Karpas-422 (cell line): ENCODE measurements around the gene GPA33. TPM values are rescaled to one million over a fixed set of nuclear protein-coding genes. Genes with fewer than 3 reads are reported as not detected.

ENCODE experiments used
- DNase-seq: peaks from one replicate; pipeline ENCODE4 v3.0.0-alpha.2; 2015
- H2AFZ ChIP-seq: fragments of 200-600 bp; sonication (generic); 2 replicates; pipeline ENCODE4 v1.6.1; 2014; ENCODE audit warnings: antibody characterized with exemption, low read length, mixed read lengths
- H3K27ac ChIP-seq: fragments of 200-600 bp; sonication (generic); 2 replicates; pipeline ENCODE4 v1.5.1; 2014; ENCODE audit warnings: mild to moderate bottlenecking, low read length, moderate library complexity
- H3K27me3 ChIP-seq: fragments of 200-600 bp; sonication (generic); 2 replicates; pipeline ENCODE4 v1.6.1; 2014; ENCODE audit warnings: low read length, mixed read lengths
- H3K36me3 ChIP-seq: fragments of 200-600 bp; sonication (generic); 2 replicates; pipeline ENCODE4 v1.6.1; 2014; ENCODE audit warnings: low read length, mixed read lengths; ENCODE audit not compliant: insufficient read depth
- H3K4me1 ChIP-seq: fragments of 200-600 bp; sonication (generic); 2 replicates; pipeline ENCODE4 v1.6.1; 2014; ENCODE audit warnings: mild to moderate bottlenecking, low read length, mixed read lengths
- H3K4me2 ChIP-seq: fragments of 200-600 bp; sonication (generic); 2 replicates; pipeline ENCODE4 v1.6.1; 2014; ENCODE audit warnings: low read length, low read depth, mild to moderate bottlenecking; ENCODE audit not compliant: poor library complexity, severe bottlenecking
- H3K4me3 ChIP-seq: fragments of 200-600 bp; sonication (generic); 2 replicates; pipeline ENCODE4 v1.5.1; 2014; ENCODE audit warnings: mild to moderate bottlenecking, antibody characterized with exemption, low read length, mixed read lengths
- H3K79me2 ChIP-seq: fragments of 200-600 bp; sonication (generic); 2 replicates; pipeline ENCODE4 v1.6.1; 2014; ENCODE audit warnings: mild to moderate bottlenecking, low read length, mixed read lengths
- H3K9ac ChIP-seq: fragments of 200-600 bp; sonication (generic); 2 replicates; pipeline ENCODE4 v1.6.0; 2014; ENCODE audit warnings: low read length
- H3K9me2 ChIP-seq: fragments of 200-600 bp; sonication (generic), shearing (Covaris generic); replicated peaks from 2 replicates; pipeline ENCODE4 v1.6.0; 2014; ENCODE audit warnings: mild to moderate bottlenecking, low read length, moderate library complexity; ENCODE audit not compliant: insufficient read depth
- H3K9me3 ChIP-seq: fragments of 300-700, 200-600 bp; sonication (generic); 2 replicates; pipeline ENCODE4 v1.6.1; 2014; ENCODE audit warnings: low read length, mixed read lengths
- H4K20me1 ChIP-seq: fragments of 200-600 bp; sonication (generic); 2 replicates; pipeline ENCODE4 v1.6.1; 2014; ENCODE audit warnings: mild to moderate bottlenecking, antibody characterized with exemption, low read length, low read depth; ENCODE audit not compliant: insufficient read depth
- small RNA-seq: library from RNA; depleted of rRNA; stranded (forward); fragments of <200 nt; gene quantifications from one replicate; pipeline ENCODE3, GENCODE V24; 2014
- total RNA-seq: library from RNA; depleted of rRNA; stranded (reverse); fragments of >200 nt; shearing (Covaris generic); gene quantifications from 2 replicates; pipeline ENCODE4 v1.2.3, GENCODE V29; 2014; ENCODE audit warnings: low replicate concordance; rRNA removed

Gene GPA33
- total RNA-seq, 1 experiment from 2014 or later = not detected

DNA sequence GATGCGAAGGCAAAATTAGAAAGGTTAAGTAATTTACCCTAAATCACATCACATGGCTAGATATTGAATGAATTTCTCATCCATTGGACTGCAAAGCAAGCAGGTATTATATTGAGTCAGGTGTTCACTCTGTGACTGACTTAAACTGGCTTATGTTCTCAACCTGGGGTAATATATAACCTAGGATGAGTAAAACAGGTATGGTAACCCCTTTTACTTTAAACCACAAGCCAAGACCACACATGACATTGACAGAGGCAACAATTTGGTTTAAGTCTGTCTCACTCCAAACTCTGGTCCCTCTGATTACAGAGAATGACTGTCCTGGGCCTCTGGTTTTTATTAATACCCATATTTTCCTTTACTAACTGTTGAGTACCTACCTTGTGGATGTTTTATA is 67.8 kb downstream of the GPA33 start:
- no peaks in the 10 kb centered on the region for H3K9me2 ChIP-seq

DNA sequence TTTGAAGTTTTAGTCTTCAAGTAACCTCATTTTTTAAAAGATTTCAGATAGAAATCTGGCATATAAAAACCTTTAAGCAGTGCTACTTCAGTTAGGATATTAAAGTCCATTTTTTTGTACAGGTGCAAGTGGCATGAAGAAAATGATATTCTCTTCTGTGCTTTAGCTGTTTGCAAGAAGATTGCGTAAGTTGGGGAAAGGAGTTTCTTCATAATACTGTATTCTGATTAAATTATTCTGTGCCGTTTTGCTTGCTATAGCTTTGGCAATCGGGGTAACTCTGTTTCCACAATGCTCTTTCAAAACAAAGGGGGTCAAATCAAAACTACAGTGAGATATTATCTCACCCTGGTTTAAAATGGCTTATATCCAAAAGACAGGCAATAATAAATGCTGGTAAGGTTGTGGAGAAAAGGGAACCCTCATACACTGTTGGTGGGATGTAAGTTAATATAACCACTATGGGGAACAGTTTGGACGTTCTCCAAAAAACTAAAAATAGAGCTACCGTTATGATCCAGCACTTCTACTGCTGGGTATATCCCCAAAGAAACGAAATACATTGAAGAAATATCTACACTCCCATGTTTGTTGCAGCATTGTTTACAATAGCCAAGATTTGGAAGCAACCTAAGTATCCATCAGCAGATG is 74.0 kb downstream of the GPA33 start:
- H3K9me2 ChIP-seq = no peaks in the 10 kb centered on the region
- no peak overlapping the region for H3K4me2 ChIP-seq

More for the DNA sequence above, 67.8 kb downstream of the GPA33 start:
- Histone ChIP-seq H3K27me3 (no peaks in the 10 kb centered on the region; the same call in 1 of the 2 replicates), H3K4me3 (no peak overlapping the region), H3K79me2 (no peaks in the 10 kb centered on the region), H3K36me3 (no peaks in the 10 kb centered on the region), H3K27ac (no peak overlapping the region), H3K9ac (no peak overlapping the region), H3K4me2 (no peak overlapping the region), H3K4me1 (no peaks in the 10 kb centered on the region), H2AFZ (no peak overlapping the region), H3K9me3 (no peaks in the 10 kb centered on the region), H4K20me1 (no peaks in the 10 kb centered on the region)
- no peak for DNase-seq

DNA sequence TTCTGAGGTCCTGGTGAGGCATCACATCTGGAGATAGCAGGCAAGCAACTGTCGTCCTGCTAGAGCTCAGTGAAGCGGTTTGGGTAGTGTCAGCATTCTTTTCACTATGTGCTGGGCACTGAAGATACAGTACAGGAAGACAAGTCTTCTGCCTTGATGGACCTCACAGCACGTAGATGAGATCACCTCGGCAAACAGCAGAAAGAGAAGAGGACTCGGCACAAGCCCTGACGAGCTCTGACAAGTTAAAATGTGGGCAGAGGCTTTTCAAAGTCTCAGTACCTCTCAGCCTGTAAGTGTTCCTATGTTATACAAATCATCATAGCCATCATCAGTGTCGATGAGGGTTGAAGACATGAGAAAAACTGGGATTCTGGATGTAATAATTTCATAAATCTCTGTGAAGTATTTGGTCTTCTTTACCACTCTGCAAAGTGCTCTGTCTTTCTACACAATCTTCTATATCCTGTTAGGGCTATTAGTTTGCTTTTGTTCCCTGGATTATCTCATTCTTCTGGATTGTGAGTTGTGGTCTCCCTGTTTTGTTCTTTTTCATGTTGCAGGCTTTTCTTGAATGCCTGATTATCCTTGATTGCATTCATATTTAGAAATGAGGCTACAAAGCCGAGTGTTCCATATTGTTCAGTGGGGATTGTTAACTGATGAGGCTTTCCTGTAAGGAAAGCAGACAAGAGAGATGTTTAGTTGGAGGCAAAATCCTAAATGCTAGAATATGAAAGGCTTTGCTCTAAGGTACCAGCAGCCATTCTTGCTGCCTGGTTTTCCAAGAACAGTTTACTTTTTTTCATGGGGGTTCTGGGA is 76.9 kb downstream of the GPA33 start:
- Histone ChIP-seq H3K27ac (no peak overlapping the region), H3K4me3 (no peak overlapping the region), H2AFZ (no peak overlapping the region), H3K27me3 (no peaks in the 10 kb centered on the region), H3K9me3 (no peaks in the 10 kb centered on the region), H4K20me1 (no peaks in the 10 kb centered on the region), H3K9me2 (no peaks in the 10 kb centered on the region), H3K4me2 (no peak overlapping the region), H3K9ac (no peak overlapping the region), H3K79me2 (no peaks in the 10 kb centered on the region), H3K36me3 (no peaks in the 10 kb centered on the region), H3K4me1 (no peaks in the 10 kb centered on the region)
- no peak for DNase-seq

More for the DNA sequence above, 74.0 kb downstream of the GPA33 start:
- H3K79me2 ChIP-seq = no peaks in the 10 kb centered on the region
- H3K9me3 ChIP-seq = no peaks in the 10 kb centered on the region
- H3K27me3 ChIP-seq = no peaks in the 10 kb centered on the region
- H3K4me3 ChIP-seq = no peak overlapping the region
- no peak overlapping the region for H3K9ac ChIP-seq
- H3K27ac ChIP-seq = no peak overlapping the region
- no peak for DNase-seq
- H3K4me1 ChIP-seq = no peaks in the 10 kb centered on the region
- no peak overlapping the region for H2AFZ ChIP-seq
- no peaks in the 10 kb centered on the region for H4K20me1 ChIP-seq
- no peaks in the 10 kb centered on the region for H3K36me3 ChIP-seq

DNA sequence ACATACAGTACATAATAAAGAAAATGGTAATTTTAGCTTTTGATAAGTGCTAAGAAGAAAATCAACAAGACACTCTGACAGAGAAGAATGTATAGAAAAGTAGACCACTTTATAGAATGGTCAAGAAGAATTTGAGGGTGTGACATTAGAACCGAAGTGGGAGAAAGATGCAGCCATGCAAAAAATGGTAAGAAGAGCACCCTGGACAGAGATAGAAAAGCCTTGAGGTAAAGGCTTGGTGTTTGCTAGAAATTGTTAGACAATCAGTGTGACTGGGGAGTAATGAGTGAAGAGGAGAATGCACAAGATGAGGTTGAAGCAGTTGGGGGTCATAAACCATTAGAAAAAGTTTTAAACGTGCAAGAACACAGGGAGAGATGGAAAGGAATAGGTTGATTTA is 77.6 kb downstream of the GPA33 start:
- Histone ChIP-seq H3K79me2 (no peaks in the 10 kb centered on the region), H3K9me3 (no peaks in the 10 kb centered on the region), H3K4me1 (no peaks in the 10 kb centered on the region), H3K4me2 (no peak overlapping the region), H3K4me3 (no peak overlapping the region), H2AFZ (no peak overlapping the region), H3K36me3 (no peaks in the 10 kb centered on the region), H3K9me2 (no peaks in the 10 kb centered on the region), H3K27ac (no peak overlapping the region), H3K9ac (no peak overlapping the region), H3K27me3 (no peaks in the 10 kb centered on the region), H4K20me1 (no peaks in the 10 kb centered on the region)
- DNase-seq = no peak

DNA sequence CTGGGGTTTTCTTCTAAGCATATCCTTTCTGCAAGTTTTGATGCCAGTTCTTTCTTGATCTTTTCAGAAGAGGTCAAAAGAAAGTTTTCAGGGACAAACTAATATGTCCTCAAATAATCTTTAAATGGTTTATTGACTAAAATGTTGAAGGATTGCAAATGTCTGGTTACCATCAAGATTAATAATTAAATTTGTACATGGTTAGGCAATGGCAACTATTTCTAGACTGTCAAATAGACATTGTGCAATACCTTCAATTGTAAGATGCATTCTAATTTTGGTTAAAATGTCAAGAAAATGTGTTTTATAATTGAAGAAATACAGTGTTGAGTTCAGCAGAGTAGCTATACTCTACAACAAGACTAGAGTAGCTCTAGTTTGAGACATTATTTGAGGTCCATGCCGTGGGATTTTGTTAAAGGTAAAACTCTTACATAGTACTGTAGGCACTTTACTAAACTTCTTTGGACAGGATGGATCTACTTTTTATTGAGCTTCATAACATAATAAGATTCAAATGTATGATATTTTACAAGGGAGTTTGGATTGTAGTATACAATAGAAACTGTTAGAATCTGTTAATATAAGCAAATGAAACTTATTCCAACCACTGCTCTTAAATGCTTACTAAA is 78.5 kb downstream of the GPA33 start:
- H3K4me3 ChIP-seq = no peak overlapping the region
- H3K4me2 ChIP-seq = no peak overlapping the region
- H3K27me3 ChIP-seq = no peaks in the 10 kb centered on the region
- DNase-seq = no peak
- no peak overlapping the region for H3K27ac ChIP-seq
- H4K20me1 ChIP-seq = no peaks in the 10 kb centered on the region
- H3K4me1 ChIP-seq = no peaks in the 10 kb centered on the region
- H3K9me3 ChIP-seq = no peaks in the 10 kb centered on the region
- no peaks in the 10 kb centered on the region for H3K79me2 ChIP-seq
- no peaks in the 10 kb centered on the region for H3K9me2 ChIP-seq
- no peak overlapping the region for H2AFZ ChIP-seq
- H3K9ac ChIP-seq = no peak overlapping the region
- H3K36me3 ChIP-seq = no peaks in the 10 kb centered on the region

- H3K9me3 ChIP-seq = no peaks in the 10 kb centered on the region
- H3K4me1 ChIP-seq = no peaks in the 10 kb centered on the region; the same call in 1 of the 2 replicates
- 0 out of 2 replicates have a peak overlapping the region, but pooled peaks have one; percentile 20 for H2AFZ ChIP-seq
- H3K4me2 ChIP-seq = no peak overlapping the region
- no peaks in the 10 kb centered on the region for H3K36me3 ChIP-seq
- H3K4me3 ChIP-seq = no peak overlapping the region
- no peak for DNase-seq
- H3K9me2 ChIP-seq = no peaks in the 10 kb centered on the region
- H4K20me1 ChIP-seq = no peaks in the 10 kb centered on the region
- H3K27me3 ChIP-seq = no peaks in the 10 kb centered on the region
- H3K27ac ChIP-seq = no peak overlapping the region
- no peaks in the 10 kb centered on the region for H3K79me2 ChIP-seq
- no peak overlapping the region for H3K9ac ChIP-seq
These were observed 86.5 kb downstream of the GPA33 start for GRCh38 chr1:167003711-167004110.

Small RNA genes within 50 kb of the gene (small RNA-seq; reads per million reads assigned to genes)
- gene RNA5SP65 = 0.71 reads per million, percentile 20 among the genes with 10 or more reads in this experiment

Other genes with a start within 250 kb of the GPA33 start
- gene TADA1, start 214.1 kb downstream of the GPA33 start, total RNA-seq = 14.1 and 26.6 TPM in 2 replicates
- 8.0 and 30.7 TPM in 2 replicates for gene ILDR2, start 114.8 kb downstream of the GPA33 start, total RNA-seq
- 0.63 and 1.7 TPM in 2 replicates for gene MAEL, start 101.1 kb downstream of the GPA33 start, total RNA-seq
- gene STYXL2, start 3.7 kb upstream of the GPA33 start, total RNA-seq = not detected in 2 replicates
- 17.2 and 43.2 TPM in 2 replicates for gene POU2F1, start 130.5 kb upstream of the GPA33 start, total RNA-seq